ENCODE results near the gene OCSTAMP.

OCSTAMP gene

DNA sequence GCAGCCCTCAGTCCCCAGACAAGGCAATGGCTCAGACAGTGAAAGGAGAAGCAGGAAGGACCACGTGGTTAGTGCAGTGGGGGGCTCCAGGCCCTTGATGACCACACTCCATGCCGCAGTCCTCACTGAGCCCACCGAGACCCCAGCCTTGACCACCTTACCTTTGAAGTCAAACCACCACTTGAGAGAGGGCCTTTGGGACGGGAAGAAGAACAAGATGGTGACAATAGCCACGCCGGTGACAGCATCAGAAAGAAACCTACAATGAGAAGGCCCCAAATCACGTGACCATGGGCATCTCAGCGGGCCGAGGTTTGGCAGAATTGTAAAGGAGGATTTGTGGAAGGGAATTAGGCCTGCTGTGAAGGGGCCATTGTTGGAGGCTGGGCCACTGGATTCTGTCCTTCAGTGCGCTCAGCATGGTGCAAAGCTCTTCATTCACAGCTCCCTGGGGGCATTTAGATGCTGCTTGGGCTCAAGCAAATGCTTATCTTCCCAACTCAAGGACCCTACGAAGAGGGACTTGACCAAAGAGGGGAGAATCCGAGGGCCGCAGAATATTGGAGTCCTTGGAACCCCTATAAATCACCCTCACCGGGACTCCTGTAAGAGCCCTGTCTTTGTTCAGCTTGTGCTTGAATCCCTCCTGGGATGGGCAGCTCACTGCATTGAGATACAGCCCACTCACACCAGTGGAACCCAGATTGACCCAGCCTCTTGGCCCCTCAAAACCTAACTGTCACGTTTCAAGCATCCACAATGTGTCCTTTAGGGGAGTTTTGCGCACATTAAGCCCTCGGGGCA is 33.2 kb upstream of the OCSTAMP start:
- H3K27ac ChIP-seq (ENCODE audit: low read length): no peak overlapping the region
- H3K36me3 ChIP-seq (ENCODE audit: control insufficient read depth in 1 of 2, insufficient read depth in 2 of 2, low read length in 2 of 2): no peaks in the 10 kb centered on the region
- no peak overlapping the region for H3K4me3 ChIP-seq (ENCODE audit: low read depth in 1 of 2, low read length in 2 of 2)
- H3K27me3 ChIP-seq (ENCODE audit: low read depth, low read length): no peaks in the 10 kb centered on the region
- H3K9me3 ChIP-seq (ENCODE audit: control insufficient read depth in 1 of 2, low read length in 2 of 2): no peaks in the 10 kb centered on the region
- H3K4me1 ChIP-seq (ENCODE audit: control insufficient read depth in 1 of 2, insufficient read depth in 2 of 2, low read length in 2 of 2): no peaks in the 10 kb centered on the region

GRCh38 chr20:46582648-46583047 is 32.2 kb upstream of the OCSTAMP start:
- H3K9me3 ChIP-seq (ENCODE audit: control insufficient read depth in 1 of 2, low read length in 2 of 2): no peaks in the 10 kb centered on the region
- H3K27me3 ChIP-seq (ENCODE audit: low read depth, low read length): no peaks in the 10 kb centered on the region
- no peak overlapping the region for H3K27ac ChIP-seq (ENCODE audit: low read length)
- no peaks in the 10 kb centered on the region for H3K36me3 ChIP-seq (ENCODE audit: control insufficient read depth in 1 of 2, insufficient read depth in 2 of 2, low read length in 2 of 2)
- no peak overlapping the region for H3K4me3 ChIP-seq (ENCODE audit: low read depth in 1 of 2, low read length in 2 of 2)
- H3K4me1 ChIP-seq (ENCODE audit: control insufficient read depth in 1 of 2, insufficient read depth in 2 of 2, low read length in 2 of 2): no peaks in the 10 kb centered on the region

GRCh38 chr20:46581391-46581790 is 30.9 kb upstream of the OCSTAMP start:
- no peaks in the 10 kb centered on the region for H3K9me3 ChIP-seq (ENCODE audit: control insufficient read depth in 1 of 2, low read length in 2 of 2)

GRCh38 chr20:46580613-46581205 is 30.3 kb upstream of the OCSTAMP start:
- Histone ChIP-seq H3K4me1 (ENCODE audit: control insufficient read depth in 1 of 2, insufficient read depth in 2 of 2, low read length in 2 of 2) (no peaks in the 10 kb centered on the region), H3K27ac (ENCODE audit: low read length) (no peak overlapping the region), H3K9me3 (ENCODE audit: control insufficient read depth in 1 of 2, low read length in 2 of 2) (no peaks in the 10 kb centered on the region), H3K27me3 (ENCODE audit: low read depth, low read length) (no peaks in the 10 kb centered on the region), H3K4me3 (ENCODE audit: low read depth in 1 of 2, low read length in 2 of 2) (no peak overlapping the region), H3K36me3 (ENCODE audit: control insufficient read depth in 1 of 2, insufficient read depth in 2 of 2, low read length in 2 of 2) (no peaks in the 10 kb centered on the region)

More at GRCh38 chr20:46581391-46581790, 30.9 kb upstream of the OCSTAMP start:
- Histone ChIP-seq H3K36me3 (ENCODE audit: control insufficient read depth in 1 of 2, insufficient read depth in 2 of 2, low read length in 2 of 2) (no peaks in the 10 kb centered on the region), H3K27ac (ENCODE audit: low read length) (no peak overlapping the region), H3K27me3 (ENCODE audit: low read depth, low read length) (no peaks in the 10 kb centered on the region), H3K4me3 (ENCODE audit: low read depth in 1 of 2, low read length in 2 of 2) (no peak overlapping the region), H3K4me1 (ENCODE audit: control insufficient read depth in 1 of 2, insufficient read depth in 2 of 2, low read length in 2 of 2) (no peaks in the 10 kb centered on the region)

DNA sequence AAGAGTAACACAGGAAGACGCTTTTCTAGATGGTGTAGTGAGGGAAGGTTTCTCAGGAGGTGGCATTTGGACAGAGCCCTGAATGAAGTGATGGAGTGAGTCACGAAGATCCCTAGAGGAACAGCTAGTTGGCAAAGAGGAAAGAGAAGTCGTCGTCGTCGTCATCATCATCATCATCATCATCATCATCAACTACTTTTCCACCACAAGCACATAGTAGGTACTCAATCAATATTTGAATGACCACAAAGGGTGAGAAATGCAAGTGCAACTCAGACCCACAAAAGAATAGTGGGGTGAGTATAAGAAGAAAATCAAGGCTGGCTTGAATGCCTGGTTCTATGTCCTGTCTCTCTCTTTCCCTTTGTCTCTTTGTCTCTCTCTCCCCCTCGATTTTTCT is 28.3 kb upstream of the OCSTAMP start:
- no peak overlapping the region for H3K27ac ChIP-seq (ENCODE audit: low read length)
- no peak overlapping the region for H3K4me3 ChIP-seq (ENCODE audit: low read depth in 1 of 2, low read length in 2 of 2)
- H3K9me3 ChIP-seq (ENCODE audit: control insufficient read depth in 1 of 2, low read length in 2 of 2): no peaks in the 10 kb centered on the region
- H3K27me3 ChIP-seq (ENCODE audit: low read depth, low read length): no peaks in the 10 kb centered on the region
- no peaks in the 10 kb centered on the region for H3K36me3 ChIP-seq (ENCODE audit: control insufficient read depth in 1 of 2, insufficient read depth in 2 of 2, low read length in 2 of 2)
- H3K4me1 ChIP-seq (ENCODE audit: control insufficient read depth in 1 of 2, insufficient read depth in 2 of 2, low read length in 2 of 2): no peaks in the 10 kb centered on the region

DNA sequence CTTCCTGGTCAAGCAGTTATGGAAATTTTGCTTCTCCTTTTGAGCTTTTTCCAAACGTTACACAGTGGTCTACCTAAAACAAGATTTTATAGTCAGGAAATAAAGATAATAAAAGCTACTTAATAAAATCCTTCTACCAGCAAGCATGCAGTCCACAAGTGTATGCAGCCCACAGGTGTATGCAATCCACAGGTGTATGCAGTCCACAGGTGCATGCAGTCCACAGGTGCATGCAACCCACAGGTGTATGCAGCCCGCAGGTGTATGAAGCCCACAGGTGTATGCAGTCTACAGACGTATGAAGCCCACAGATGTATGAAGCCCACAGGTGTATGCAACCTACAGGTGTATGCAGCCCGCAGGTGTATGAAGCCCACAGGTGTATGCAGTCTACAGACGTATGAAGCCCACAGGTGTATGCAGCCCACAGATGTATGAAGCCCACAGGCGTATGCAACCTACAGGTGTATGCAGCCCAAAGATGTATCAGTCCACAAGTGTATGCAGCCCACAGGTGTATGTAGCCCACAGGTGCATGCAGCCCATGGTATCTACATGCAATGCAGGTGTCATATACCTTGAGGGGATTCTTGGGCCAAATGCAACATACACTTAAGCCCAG is 26.4 kb upstream of the OCSTAMP start:
- no peak overlapping the region for H3K4me3 ChIP-seq (ENCODE audit: low read depth in 1 of 2, low read length in 2 of 2)
- peaks cover 0 to 4% of the 10 kb centered on the region in 2 donors for H3K4me1 ChIP-seq (ENCODE audit: control insufficient read depth in 1 of 2, insufficient read depth in 2 of 2, low read length in 2 of 2)
- no peaks in the 10 kb centered on the region for H3K27me3 ChIP-seq (ENCODE audit: low read depth, low read length)
- H3K36me3 ChIP-seq (ENCODE audit: control insufficient read depth in 1 of 2, insufficient read depth in 2 of 2, low read length in 2 of 2): no peaks in the 10 kb centered on the region
- no peak overlapping the region for H3K27ac ChIP-seq (ENCODE audit: low read length)
- H3K9me3 ChIP-seq (ENCODE audit: control insufficient read depth in 1 of 2, low read length in 2 of 2): no peaks in the 10 kb centered on the region

GRCh38 chr20:46575937-46576461 is 25.5 kb upstream of the OCSTAMP start:
- H3K36me3 ChIP-seq (ENCODE audit: control insufficient read depth in 1 of 2, insufficient read depth in 2 of 2, low read length in 2 of 2): no peaks in the 10 kb centered on the region
- no peak overlapping the region for H3K27ac ChIP-seq (ENCODE audit: low read length)
- H3K4me1 ChIP-seq (ENCODE audit: control insufficient read depth in 1 of 2, insufficient read depth in 2 of 2, low read length in 2 of 2): peaks cover 0 to 5% of the 10 kb centered on the region in 2 donors

GRCh38 chr20:46575394-46575793 is 24.9 kb upstream of the OCSTAMP start:
- no peaks in the 10 kb centered on the region for H3K9me3 ChIP-seq (ENCODE audit: control insufficient read depth in 1 of 2, low read length in 2 of 2)
- peaks cover 0 to 5% of the 10 kb centered on the region in 2 donors for H3K4me1 ChIP-seq (ENCODE audit: control insufficient read depth in 1 of 2, insufficient read depth in 2 of 2, low read length in 2 of 2)
- H3K4me3 ChIP-seq (ENCODE audit: low read depth in 1 of 2, low read length in 2 of 2): no peak overlapping the region
- no peaks in the 10 kb centered on the region for H3K36me3 ChIP-seq (ENCODE audit: control insufficient read depth in 1 of 2, insufficient read depth in 2 of 2, low read length in 2 of 2)
- no peak overlapping the region for H3K27ac ChIP-seq (ENCODE audit: low read length)
- H3K27me3 ChIP-seq (ENCODE audit: low read depth, low read length): no peaks in the 10 kb centered on the region

More at GRCh38 chr20:46575937-46576461, 25.5 kb upstream of the OCSTAMP start:
- H3K4me3 ChIP-seq (ENCODE audit: low read depth in 1 of 2, low read length in 2 of 2): no peak overlapping the region
- no peaks in the 10 kb centered on the region for H3K9me3 ChIP-seq (ENCODE audit: control insufficient read depth in 1 of 2, low read length in 2 of 2)
- H3K27me3 ChIP-seq (ENCODE audit: low read depth, low read length): no peaks in the 10 kb centered on the region

DNA sequence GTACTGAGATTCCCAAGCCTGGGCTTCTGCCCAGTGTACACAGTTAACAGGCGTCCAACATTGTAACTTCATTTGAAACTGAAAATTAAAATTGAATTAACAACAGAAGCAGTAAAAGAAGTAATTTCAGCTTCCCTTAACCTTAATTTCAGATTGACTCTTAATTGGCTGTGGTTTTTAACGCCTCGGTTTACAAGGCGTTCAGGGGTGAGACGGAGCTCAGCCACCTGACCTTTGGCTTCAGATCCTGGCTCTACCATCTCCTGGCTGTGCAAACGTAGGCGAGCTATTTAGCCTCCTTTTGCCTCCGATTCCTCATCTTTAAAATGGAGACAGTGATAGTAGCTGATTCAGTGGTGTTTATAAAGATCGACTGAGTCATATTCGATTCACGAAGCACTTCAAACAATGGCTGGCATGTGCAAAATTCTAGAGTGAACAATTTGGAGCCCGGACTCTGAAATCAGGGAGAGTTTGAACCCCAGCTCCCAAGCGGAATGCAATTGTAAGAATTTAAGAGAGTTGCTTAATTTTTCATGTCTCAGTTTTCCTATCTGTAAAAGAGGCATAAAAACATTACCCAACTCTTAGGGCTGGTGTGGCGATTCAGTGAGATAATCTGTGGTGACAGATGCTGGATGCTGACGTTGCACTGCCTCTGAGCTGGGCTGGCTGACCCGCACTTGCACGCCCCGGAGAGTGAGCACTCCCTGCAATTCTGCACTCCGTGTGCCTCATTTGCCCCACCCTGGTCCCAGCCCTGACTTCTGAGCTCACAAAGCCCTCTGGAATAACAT is 23.5 kb upstream of the OCSTAMP start:
- Histone ChIP-seq H3K27me3 (ENCODE audit: low read depth, low read length) (no peaks in the 10 kb centered on the region), H3K9me3 (ENCODE audit: control insufficient read depth in 1 of 2, low read length in 2 of 2) (no peaks in the 10 kb centered on the region), H3K4me3 (ENCODE audit: low read depth in 1 of 2, low read length in 2 of 2) (no peak overlapping the region), H3K36me3 (ENCODE audit: control insufficient read depth in 1 of 2, insufficient read depth in 2 of 2, low read length in 2 of 2) (no peaks in the 10 kb centered on the region), H3K27ac (ENCODE audit: low read length) (no peak overlapping the region), H3K4me1 (ENCODE audit: control insufficient read depth in 1 of 2, insufficient read depth in 2 of 2, low read length in 2 of 2) (peaks cover 0 to 9% of the 10 kb centered on the region in 2 donors)

GRCh38 chr20:46573234-46573633 is 22.8 kb upstream of the OCSTAMP start:
- Histone ChIP-seq H3K27ac (ENCODE audit: low read length) (no peak overlapping the region), H3K4me3 (ENCODE audit: low read depth in 1 of 2, low read length in 2 of 2) (no peak overlapping the region), H3K9me3 (ENCODE audit: control insufficient read depth in 1 of 2, low read length in 2 of 2) (no peaks in the 10 kb centered on the region), H3K36me3 (ENCODE audit: control insufficient read depth in 1 of 2, insufficient read depth in 2 of 2, low read length in 2 of 2) (no peaks in the 10 kb centered on the region), H3K4me1 (ENCODE audit: control insufficient read depth in 1 of 2, insufficient read depth in 2 of 2, low read length in 2 of 2) (peaks cover 0 to 16% of the 10 kb centered on the region in 2 donors), H3K27me3 (ENCODE audit: low read depth, low read length) (no peaks in the 10 kb centered on the region)

GRCh38 chr20:46572790-46573189 is 22.3 kb upstream of the OCSTAMP start:
- no peaks in the 10 kb centered on the region for H3K9me3 ChIP-seq (ENCODE audit: control insufficient read depth in 1 of 2, low read length in 2 of 2)
- H3K4me3 ChIP-seq (ENCODE audit: low read depth in 1 of 2, low read length in 2 of 2): no peak overlapping the region
- H3K27me3 ChIP-seq (ENCODE audit: low read depth, low read length): no peaks in the 10 kb centered on the region
- no peaks in the 10 kb centered on the region for H3K36me3 ChIP-seq (ENCODE audit: control insufficient read depth in 1 of 2, insufficient read depth in 2 of 2, low read length in 2 of 2)
- H3K27ac ChIP-seq (ENCODE audit: low read length): no peak overlapping the region
- peaks cover 0 to 16% of the 10 kb centered on the region in 2 donors for H3K4me1 ChIP-seq (ENCODE audit: control insufficient read depth in 1 of 2, insufficient read depth in 2 of 2, low read length in 2 of 2)

Measured in muscle layer of duodenum (tissue), 2 donors.